PC-3 (cell line): ENCODE measurements around the gene HMCN1.

Experiments used
- CTCF ChIP-seq: fragments of 300-600 bp; sonication (generic); conservative IDR thresholded peaks from 2 replicates; pipeline ENCODE4 v1.5.1; 2017; ENCODE audit warnings: antibody characterized with exemption, low read depth, mild to moderate bottlenecking, low read length
- EZH2 ChIP-seq: fragments of 300-600 bp; sonication (generic); IDR thresholded peaks from one replicate; pipeline ENCODE4 v1.6.1; 2017; ENCODE audit warnings: antibody characterized with exemption, mild to moderate bottlenecking, low read length; ENCODE audit not compliant: unreplicated experiment
- EZH2phosphoT487 ChIP-seq: fragments of 300-600 bp; sonication (generic); IDR thresholded peaks from 2 replicates; pipeline ENCODE4 v1.6.1; 2018; ENCODE audit warnings: mild to moderate bottlenecking, antibody characterized with exemption, low read length, borderline replicate concordance

GRCh38 chr1:186139701-186140100, 405.5 kb downstream of the HMCN1 start:
- no peak for TF ChIP-seq EZH2phosphoT487
- no peak for TF ChIP-seq CTCF
- no peak for TF ChIP-seq EZH2
